H9 (cell line): ENCODE results near the gene RERG. TPM values are rescaled to one million over a fixed set of nuclear protein-coding genes. Genes with fewer than 3 reads are reported as not detected.

Experiments
- DNase-seq: peaks from one replicate; pipeline ENCODE4 v3.0.0-alpha.2; 2017
- H2AFZ ChIP-seq: one replicate; pipeline ENCODE4 v1.6.1; 2013; ENCODE audit warnings: mild to moderate bottlenecking, low read length, control low read depth, moderate library complexity
- H2AK5ac ChIP-seq: 2 replicates; pipeline ENCODE4 v1.6.1; 2013; ENCODE audit warnings: low read length, control low read depth, mixed read lengths; ENCODE audit not compliant: insufficient read length
- H2BK120ac ChIP-seq: one replicate; pipeline ENCODE4 v1.6.1; 2013; ENCODE audit warnings: low read depth, mild to moderate bottlenecking, low read length, control low read depth, inconsistent platforms; ENCODE audit not compliant: poor library complexity, severe bottlenecking
- H2BK12ac ChIP-seq: 2 replicates; pipeline ENCODE4 v1.6.1; 2013; ENCODE audit warnings: low read length, control low read depth, mixed read lengths, low read depth; ENCODE audit not compliant: insufficient read length
- H2BK15ac ChIP-seq: 2 replicates; pipeline ENCODE4 v1.6.1; 2013; ENCODE audit warnings: low read depth, low read length, control low read depth
- H2BK20ac ChIP-seq: one replicate; pipeline ENCODE4 v1.6.1; 2013; ENCODE audit warnings: low read depth, mild to moderate bottlenecking, low read length, control low read depth, inconsistent platforms; ENCODE audit not compliant: poor library complexity, severe bottlenecking
- H2BK5ac ChIP-seq: 2 replicates; pipeline ENCODE4 v1.6.1; 2013; ENCODE audit warnings: low read length, control low read depth, mixed read lengths; ENCODE audit not compliant: insufficient read length
- H3K14ac ChIP-seq: 2 replicates; pipeline ENCODE4 v1.6.1; 2013; ENCODE audit warnings: low read length, control low read depth; ENCODE audit not compliant: insufficient read depth
- H3K18ac ChIP-seq: 2 replicates; pipeline ENCODE4 v1.6.1; 2013; ENCODE audit warnings: low read depth, mild to moderate bottlenecking, mixed read lengths, low read length, control low read depth; ENCODE audit not compliant: insufficient read length
- H3K23ac ChIP-seq: 2 replicates; pipeline ENCODE4 v1.6.1; 2013; ENCODE audit warnings: low read length, control low read depth, mixed read lengths, low read depth; ENCODE audit not compliant: insufficient read length
- H3K23me2 ChIP-seq: 2 replicates; pipeline ENCODE4 v1.6.1; 2013; ENCODE audit warnings: low read depth, mild to moderate bottlenecking, mixed read lengths, low read length, control low read depth; ENCODE audit not compliant: insufficient read length, poor library complexity, severe bottlenecking
- H3K27ac ChIP-seq: 2 replicates; pipeline ENCODE4 v1.5.1; 2013; ENCODE audit warnings: low read length, control low read depth, mixed read lengths, low read depth; ENCODE audit not compliant: insufficient read length
- H3K27me3 ChIP-seq: 2 replicates; pipeline ENCODE4 v1.6.1; 2013; ENCODE audit warnings: low read length, control low read depth, inconsistent platforms; ENCODE audit not compliant: insufficient read depth
- H3K4ac ChIP-seq: 2 replicates; pipeline ENCODE4 v1.6.1; 2013; ENCODE audit warnings: low read depth, mild to moderate bottlenecking, control low read depth, inconsistent platforms, low read length, moderate library complexity
- H3K4me1 ChIP-seq: 2 replicates; pipeline ENCODE4 v1.6.1; 2013; ENCODE audit warnings: low read length, control low read depth, inconsistent platforms; ENCODE audit not compliant: insufficient read depth
- H3K4me2 ChIP-seq: 2 replicates; pipeline ENCODE4 v1.6.1; 2013; ENCODE audit warnings: low read length, control low read depth, mixed read lengths; ENCODE audit not compliant: insufficient read length, insufficient read depth
- H3K56ac ChIP-seq: 2 replicates; pipeline ENCODE4 v1.6.1; 2013; ENCODE audit warnings: low read depth, mild to moderate bottlenecking, mixed read lengths, low read length, control low read depth; ENCODE audit not compliant: insufficient read length
- H3K79me1 ChIP-seq: 2 replicates; pipeline ENCODE4 v1.6.1; 2013; ENCODE audit warnings: low read depth, mild to moderate bottlenecking, moderate library complexity, low read length, control low read depth, inconsistent platforms; ENCODE audit not compliant: insufficient read depth, poor library complexity, severe bottlenecking
- H3K79me2 ChIP-seq: 2 replicates; pipeline ENCODE4 v1.6.1; 2013; ENCODE audit warnings: low read length, control low read depth, inconsistent platforms; ENCODE audit not compliant: insufficient read depth
- H3K9ac ChIP-seq: 2 replicates; pipeline ENCODE4 v1.6.1; 2013; ENCODE audit warnings: low read length, control low read depth, mixed read lengths; ENCODE audit not compliant: insufficient read length; ENCODE audit errors: extremely low read depth
- H3K9me3 ChIP-seq: one replicate; pipeline ENCODE4 v1.6.1; 2013; ENCODE audit warnings: low read depth, low read length, inconsistent platforms; ENCODE audit not compliant: control insufficient read depth
- H3T11ph ChIP-seq: one replicate; pipeline ENCODE4 v1.6.1; 2013; ENCODE audit warnings: mild to moderate bottlenecking, low read length, control low read depth, inconsistent platforms
- H4K20me1 ChIP-seq: one replicate; pipeline ENCODE4 v1.6.1; 2013; ENCODE audit not compliant: control insufficient read depth, insufficient read length, insufficient read depth
- H4K5ac ChIP-seq: 2 replicates; pipeline ENCODE4 v1.6.1; 2013; ENCODE audit warnings: low read depth, mild to moderate bottlenecking, mixed read lengths, low read length, control low read depth; ENCODE audit not compliant: insufficient read length
- H4K8ac ChIP-seq: replicated peaks from 2 replicates; pipeline ENCODE4 v1.6.1; 2013; ENCODE audit warnings: low read length, control low read depth, mixed read lengths, low read depth; ENCODE audit not compliant: insufficient read length
- H4K91ac ChIP-seq: 2 replicates; pipeline ENCODE4 v1.6.1; 2013; ENCODE audit warnings: low read depth, mild to moderate bottlenecking, moderate library complexity, mixed read lengths, low read length, control low read depth; ENCODE audit not compliant: insufficient read length
- H3K27ac Mint-ChIP-seq, 3 experiments: 2 replicates in 2 of 3; 3 replicates in 1 of 3; pipeline ENCODE4 v1.8.0; 2020 to 2021; ENCODE audit warnings: mixed read lengths in 3 of 3, mild to moderate bottlenecking in 1 of 3, moderate library complexity in 1 of 3
- H3K27me3 Mint-ChIP-seq: 2 replicates; pipeline ENCODE4 v1.8.0; 2021; ENCODE audit warnings: low read depth, mild to moderate bottlenecking, moderate library complexity, mixed read lengths
- H3K36me3 Mint-ChIP-seq, 3 experiments: 2 replicates in 2 of 3; 3 replicates in 1 of 3; pipeline ENCODE4 v1.8.0; 2020 to 2021; ENCODE audit warnings: low read depth in 3 of 3, mixed read lengths in 3 of 3; ENCODE audit not compliant: insufficient read depth in 1 of 3
- H3K4me1 Mint-ChIP-seq, 2 experiments: 2 replicates each; pipeline ENCODE4 v1.8.0; 2020; ENCODE audit warnings: mixed read lengths in 2 of 2
- H3K4me3 Mint-ChIP-seq, 2 experiments: 2 replicates in 1 of 2; 3 replicates in 1 of 2; pipeline ENCODE4 v1.8.0; 2020 to 2021; ENCODE audit warnings: mild to moderate bottlenecking in 2 of 2, mixed read lengths in 2 of 2, moderate library complexity in 1 of 2
- H3K9me3 Mint-ChIP-seq, 2 experiments: 2 replicates in 1 of 2; 3 replicates in 1 of 2; pipeline ENCODE4 v1.8.0; 2020; ENCODE audit warnings: mild to moderate bottlenecking in 2 of 2, mixed read lengths in 2 of 2, moderate library complexity in 1 of 2
- total RNA-seq: library from RNA; stranded (reverse); gene quantifications from 2 replicates; pipeline ENCODE4 v1.2.1, GENCODE V29; 2021
- TF ChIP-seq, protein P1 (sequence below): fragments of 200-600 bp; sonication (generic); conservative IDR thresholded peaks from 3 replicates; pipeline ENCODE4 v1.8.0; 2021; ENCODE audit warnings: antibody characterized with exemption, mild to moderate bottlenecking

RERG gene
- total RNA-seq, 1 experiment from 2014 or later: not detected

DNA sequence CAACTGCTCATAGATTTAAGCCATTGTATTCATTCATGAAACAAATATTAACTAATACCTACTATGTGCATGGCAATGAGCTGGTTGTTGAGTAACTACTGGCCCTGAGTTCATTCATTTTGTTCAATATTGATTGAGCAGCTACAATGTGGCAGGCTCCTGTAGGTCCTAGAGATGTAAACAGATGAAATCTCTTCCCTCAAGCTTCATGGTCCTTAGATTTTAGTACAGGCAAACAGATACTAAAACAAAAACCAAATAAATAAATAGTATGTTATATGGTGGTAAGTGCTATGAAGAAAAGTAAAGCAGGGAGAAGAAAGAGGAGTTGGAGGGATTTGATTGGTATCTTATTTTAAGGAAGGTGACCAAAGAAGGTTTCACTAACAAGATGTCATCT is 77.8 kb downstream of the RERG start:
- TF ChIP-seq, protein P1, sequence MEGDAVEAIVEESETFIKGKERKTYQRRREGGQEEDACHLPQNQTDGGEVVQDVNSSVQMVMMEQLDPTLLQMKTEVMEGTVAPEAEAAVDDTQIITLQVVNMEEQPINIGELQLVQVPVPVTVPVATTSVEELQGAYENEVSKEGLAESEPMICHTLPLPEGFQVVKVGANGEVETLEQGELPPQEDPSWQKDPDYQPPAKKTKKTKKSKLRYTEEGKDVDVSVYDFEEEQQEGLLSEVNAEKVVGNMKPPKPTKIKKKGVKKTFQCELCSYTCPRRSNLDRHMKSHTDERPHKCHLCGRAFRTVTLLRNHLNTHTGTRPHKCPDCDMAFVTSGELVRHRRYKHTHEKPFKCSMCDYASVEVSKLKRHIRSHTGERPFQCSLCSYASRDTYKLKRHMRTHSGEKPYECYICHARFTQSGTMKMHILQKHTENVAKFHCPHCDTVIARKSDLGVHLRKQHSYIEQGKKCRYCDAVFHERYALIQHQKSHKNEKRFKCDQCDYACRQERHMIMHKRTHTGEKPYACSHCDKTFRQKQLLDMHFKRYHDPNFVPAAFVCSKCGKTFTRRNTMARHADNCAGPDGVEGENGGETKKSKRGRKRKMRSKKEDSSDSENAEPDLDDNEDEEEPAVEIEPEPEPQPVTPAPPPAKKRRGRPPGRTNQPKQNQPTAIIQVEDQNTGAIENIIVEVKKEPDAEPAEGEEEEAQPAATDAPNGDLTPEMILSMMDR: no peak
- Histone ChIP-seq H4K20me1 (no peaks in the 10 kb centered on the region), H4K91ac (no peak overlapping the region), H3K4me1 (no peaks in the 10 kb centered on the region), H2AFZ (no peak overlapping the region), H2AK5ac (no peak overlapping the region), H3K79me2 (no peaks in the 10 kb centered on the region), H3K27ac (no peak overlapping the region), H4K5ac (no peak overlapping the region), H3K14ac (no peak overlapping the region), H3K23me2 (no peaks in the 10 kb centered on the region), H3K18ac (no peak overlapping the region), H3K9ac (no peak overlapping the region), H3K27me3 (no peaks in the 10 kb centered on the region), H3K56ac (no peak overlapping the region), H3K4me2 (no peak overlapping the region), H2BK15ac (no peak overlapping the region), H2BK20ac (no peak overlapping the region), H3K9me3 (no peaks in the 10 kb centered on the region), H3K4ac (no peak overlapping the region), H2BK5ac (no peak overlapping the region), H2BK12ac (no peak overlapping the region), H3T11ph (no peak overlapping the region), H4K8ac (no peak overlapping the region), H3K79me1 (no peaks in the 10 kb centered on the region), H2BK120ac (no peak overlapping the region), H3K23ac (no peak overlapping the region)
- Mint-ChIP-seq H3K36me3 (no peaks in the 10 kb centered on the region), H3K9me3 (no peaks in the 10 kb centered on the region), H3K4me3 (no peak overlapping the region), H3K4me1 (peaks cover 2 to 5% of the 10 kb centered on the region in 2 experiments), H3K27me3 (peaks cover 2% of the 10 kb centered on the region), H3K27ac (no peak overlapping the region)
- DNase-seq: no peak
